Keratinocyte (primary cell): Measurements from ENCODE around the gene CCM2. TPM values are rescaled to one million over a fixed set of nuclear protein-coding genes. Genes with fewer than 3 reads are reported as not detected.

Experiments
- DNase-seq: peaks from one replicate; pipeline ENCODE4 v3.0.0-alpha.2; 2011; ENCODE audit warnings: low read depth, missing footprints, low spot score
- FAIRE-seq: peaks from 2 replicates; lab custom pipeline; 2011; peaks lifted over from hg19 to GRCh38; lab: Jason Lieb, UNC
- H2AFZ ChIP-seq: 2 replicates; pipeline ENCODE4 v1.6.0; 2012; ENCODE audit warnings: low read length, control low read depth, inconsistent platforms; ENCODE audit not compliant: control insufficient read depth
- H3K27ac ChIP-seq: 2 replicates; pipeline ENCODE4 v1.5.1; 2011; ENCODE audit warnings: low read length; ENCODE audit not compliant: control insufficient read depth, insufficient read depth
- H3K27me3 ChIP-seq: 3 replicates; pipeline ENCODE4 v1.6.0; 2011; ENCODE audit warnings: low read length; ENCODE audit not compliant: control insufficient read depth, insufficient read depth; ENCODE audit errors: extremely low read depth
- H3K36me3 ChIP-seq, 2 experiments: 2 replicates in 1 of 2; 3 replicates in 1 of 2; pipeline ENCODE4 v1.5.1; 2011; ENCODE audit warnings: low read length in 2 of 2, mild to moderate bottlenecking in 1 of 2; ENCODE audit not compliant: control insufficient read depth in 2 of 2, insufficient read depth in 2 of 2; ENCODE audit errors: extremely low read depth in 1 of 2
- H3K4me1 ChIP-seq: 3 replicates; pipeline ENCODE4 v1.5.1; 2011; ENCODE audit warnings: low read length; ENCODE audit not compliant: control insufficient read depth, insufficient read depth; ENCODE audit errors: extremely low read depth
- H3K4me2 ChIP-seq: 3 replicates; pipeline ENCODE4 v1.6.0; 2011; ENCODE audit warnings: low read depth, low read length; ENCODE audit not compliant: control insufficient read depth, insufficient read depth; ENCODE audit errors: extremely low read depth
- H3K4me3 ChIP-seq, 3 experiments: fragments of 200-600 bp in 1 of 3; sonication (generic) in 1 of 3; 2 replicates in 2 of 3; 3 replicates in 1 of 3; pipeline ENCODE4 v1.5.1; 2011 to 2016; ENCODE audit warnings: low read length in 3 of 3, mild to moderate bottlenecking in 3 of 3, control low read depth in 2 of 3, inconsistent platforms in 1 of 3, low read depth in 1 of 3, mixed read lengths in 1 of 3, mixed run types in 1 of 3, moderate library complexity in 1 of 3; ENCODE audit not compliant: control insufficient read depth in 2 of 3, insufficient read depth in 2 of 3; ENCODE audit errors: extremely low read depth in 1 of 3
- H3K79me2 ChIP-seq: 2 replicates; pipeline ENCODE4 v1.6.0; 2012; ENCODE audit warnings: low read length; ENCODE audit not compliant: control insufficient read depth, insufficient read depth
- H3K9ac ChIP-seq: 3 replicates; pipeline ENCODE4 v1.6.0; 2011; ENCODE audit warnings: low read length; ENCODE audit not compliant: control insufficient read depth, insufficient read depth; ENCODE audit errors: extremely low read depth
- H3K9me1 ChIP-seq: 3 replicates; pipeline ENCODE4 v1.6.0; 2011; ENCODE audit warnings: low read length; ENCODE audit not compliant: control insufficient read depth, insufficient read depth; ENCODE audit errors: extremely low read depth
- H3K9me3 ChIP-seq: 2 replicates; pipeline ENCODE4 v1.5.1; 2012; ENCODE audit warnings: low read depth, low read length; ENCODE audit not compliant: control insufficient read depth
- H4K20me1 ChIP-seq: 3 replicates; pipeline ENCODE4 v1.6.0; 2011; ENCODE audit warnings: low read length; ENCODE audit not compliant: control insufficient read depth, insufficient read depth; ENCODE audit errors: extremely low read depth
- EZH2 ChIP-seq: IDR thresholded peaks from one replicate; pipeline ENCODE4 v1.6.1; 2012; ENCODE audit warnings: inconsistent platforms, mild to moderate bottlenecking, low read length, moderate library complexity
- dilution Hi-C: fragments of 300-500 bp; cut with MboI; formaldehyde crosslinking; loops from one replicate; pipeline ENCODE4 v1.7.0; 2020; ENCODE audit warnings: low sequenced_read_pairs; ENCODE audit not compliant: extremely low pct_ligation_motif_present
- polyA plus RNA-seq, 5 experiments: library from polyadenylated mRNA; depleted of rRNA in 3 of 5; stranded (reverse) in 3 of 5; stranded (forward) in 1 of 5; unstranded in 1 of 5; fragments of >200 nt; gene quantifications; 1 replicate in 1 of 5; 2 replicates in 3 of 5; 3 replicates in 1 of 5; pipeline versions ENCODE4 v1.2.1 to v1.2.3, GENCODE V29; 2011 to 2012; ENCODE audit warnings: missing spikeins in 2 of 5, low read depth in 1 of 5, low replicate concordance in 1 of 5
- TF ChIP-seq, protein P1 (sequence below), 3 experiments: IDR thresholded peaks in 1 of 3; conservative IDR thresholded peaks in 1 of 3; optimal IDR thresholded peaks in 1 of 3; 2 replicates in 2 of 3; 3 replicates in 1 of 3; pipeline versions ENCODE3 to v1.5.1; 2011; ENCODE audit warnings: low read length in 3 of 3, mild to moderate bottlenecking in 3 of 3, moderate library complexity in 2 of 3, control low read depth in 1 of 3, inconsistent platforms in 1 of 3; ENCODE audit not compliant: insufficient read depth in 2 of 3; ENCODE audit errors: extremely low read depth in 1 of 3

Gene CCM2
- polyA plus RNA-seq, 1 donor (not counting 4 experiments of a cell fraction or from before 2014, with no cell fraction given), result 44.8 TPM

DNA sequence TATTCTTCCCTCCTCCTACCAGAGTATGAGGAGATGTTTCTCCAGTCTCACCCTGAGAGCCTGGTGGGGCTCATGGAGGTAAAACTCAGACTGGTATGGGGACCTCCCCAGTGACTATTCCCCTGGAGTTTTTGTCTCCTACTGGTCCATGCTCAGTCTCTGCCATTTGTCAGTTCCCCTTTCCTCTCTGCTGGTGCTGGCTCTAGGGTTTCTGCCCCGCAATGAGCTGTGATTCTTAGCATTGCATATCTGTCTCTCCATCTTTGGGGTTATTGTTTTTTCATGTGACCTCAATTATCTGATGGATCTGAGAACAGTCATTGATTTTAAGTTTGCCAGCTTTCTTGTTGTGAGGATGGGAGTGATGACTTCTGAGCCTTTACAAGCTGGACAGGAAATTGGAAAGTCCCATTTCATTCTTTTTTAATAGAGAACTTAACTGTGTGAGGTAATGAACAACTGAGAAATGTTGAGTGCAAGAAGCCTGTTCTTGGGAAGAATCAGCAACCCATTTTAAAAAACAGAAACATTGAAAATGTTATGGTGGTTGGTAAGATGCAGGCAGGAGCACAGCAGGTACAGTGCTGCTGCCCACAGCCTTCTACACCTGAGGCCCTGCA is 61.9 kb downstream of the CCM2 start:
- no peaks in the 10 kb centered on the region for H3K4me1 ChIP-seq
- FAIRE-seq (no peak), DNase-seq (no peak)
- no peaks in the 10 kb centered on the region for H3K27me3 ChIP-seq
- peaks cover 12 to 25% of the 10 kb centered on the region in 2 experiments for H3K36me3 ChIP-seq
- H3K27ac ChIP-seq, result no peak overlapping the region
- H4K20me1 ChIP-seq, result no peaks in the 10 kb centered on the region
- H3K9ac ChIP-seq, result no peak overlapping the region
- TF ChIP-seq EZH2, result no peak
- TF ChIP-seq, protein P1, sequence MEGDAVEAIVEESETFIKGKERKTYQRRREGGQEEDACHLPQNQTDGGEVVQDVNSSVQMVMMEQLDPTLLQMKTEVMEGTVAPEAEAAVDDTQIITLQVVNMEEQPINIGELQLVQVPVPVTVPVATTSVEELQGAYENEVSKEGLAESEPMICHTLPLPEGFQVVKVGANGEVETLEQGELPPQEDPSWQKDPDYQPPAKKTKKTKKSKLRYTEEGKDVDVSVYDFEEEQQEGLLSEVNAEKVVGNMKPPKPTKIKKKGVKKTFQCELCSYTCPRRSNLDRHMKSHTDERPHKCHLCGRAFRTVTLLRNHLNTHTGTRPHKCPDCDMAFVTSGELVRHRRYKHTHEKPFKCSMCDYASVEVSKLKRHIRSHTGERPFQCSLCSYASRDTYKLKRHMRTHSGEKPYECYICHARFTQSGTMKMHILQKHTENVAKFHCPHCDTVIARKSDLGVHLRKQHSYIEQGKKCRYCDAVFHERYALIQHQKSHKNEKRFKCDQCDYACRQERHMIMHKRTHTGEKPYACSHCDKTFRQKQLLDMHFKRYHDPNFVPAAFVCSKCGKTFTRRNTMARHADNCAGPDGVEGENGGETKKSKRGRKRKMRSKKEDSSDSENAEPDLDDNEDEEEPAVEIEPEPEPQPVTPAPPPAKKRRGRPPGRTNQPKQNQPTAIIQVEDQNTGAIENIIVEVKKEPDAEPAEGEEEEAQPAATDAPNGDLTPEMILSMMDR (optimal IDR thresholded peaks at IDR 0.05 in 1 of 3, IDR thresholded peaks at IDR 0.05 in 1 of 3, conservative IDR thresholded peaks at IDR 0.05 in 1 of 3; ENCODE audit: extremely low read depth in 1 of 3, insufficient read depth in 2 of 3, low read length in 3 of 3), result no peak
- no peak overlapping the region for H3K4me3 ChIP-seq
- H3K9me3 ChIP-seq, result no peaks in the 10 kb centered on the region
- H2AFZ ChIP-seq, result no peak overlapping the region
- H3K4me2 ChIP-seq, result no peak overlapping the region
- H3K79me2 ChIP-seq, result peaks cover 45% of the 10 kb centered on the region
- dilution Hi-C loops, result no loop called here
- no peaks in the 10 kb centered on the region for H3K9me1 ChIP-seq

DNA sequence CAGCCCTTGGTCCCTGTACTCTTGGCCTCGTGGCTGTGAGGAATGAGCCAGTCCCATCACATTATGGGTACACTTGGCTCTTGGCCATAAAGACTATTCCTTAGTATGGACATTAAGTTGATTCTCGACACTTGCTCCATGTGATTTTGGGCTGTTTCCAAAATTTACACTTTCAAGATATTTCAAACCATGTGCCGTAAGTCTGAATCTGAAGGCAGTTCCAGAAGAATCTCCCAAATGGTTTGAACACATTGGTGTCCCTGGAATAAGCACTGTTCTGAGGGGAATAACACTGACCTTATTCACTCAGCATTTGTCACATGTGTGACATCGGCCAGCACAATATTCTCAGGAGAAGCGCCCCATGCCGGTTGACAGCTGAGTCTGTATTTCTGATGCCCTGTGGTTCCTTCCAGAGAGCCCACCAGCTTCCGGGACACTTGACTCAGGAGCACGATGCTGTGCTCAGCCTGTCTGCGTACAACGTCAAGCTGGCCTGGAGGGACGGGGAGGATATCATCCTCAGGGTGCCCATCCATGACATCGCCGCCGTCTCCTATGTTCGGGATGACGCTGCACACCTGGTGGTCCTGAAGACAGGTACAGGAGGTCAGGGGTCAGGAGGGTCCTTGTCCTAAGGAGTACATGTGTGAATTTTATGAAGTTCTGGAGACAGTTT is 64.2 kb downstream of the CCM2 start:
- DNase-seq, result no peak
- H3K79me2 ChIP-seq, result peaks cover 34% of the 10 kb centered on the region
- H3K36me3 ChIP-seq, result peaks cover 19 to 34% of the 10 kb centered on the region in 2 experiments
- no peaks in the 10 kb centered on the region for H3K9me1 ChIP-seq
- no peak overlapping the region for H3K4me3 ChIP-seq
- no peaks in the 10 kb centered on the region for H3K27me3 ChIP-seq
- H3K9ac ChIP-seq, result no peak overlapping the region
- H3K4me1 ChIP-seq, result peaks cover 4% of the 10 kb centered on the region
- no peaks in the 10 kb centered on the region for H4K20me1 ChIP-seq
- H3K4me2 ChIP-seq, result no peak overlapping the region
- no peak overlapping the region for H2AFZ ChIP-seq
- TF ChIP-seq, protein P1 (optimal IDR thresholded peaks at IDR 0.05 in 1 of 3, IDR thresholded peaks at IDR 0.05 in 1 of 3, conservative IDR thresholded peaks at IDR 0.05 in 1 of 3; ENCODE audit: extremely low read depth in 1 of 3, insufficient read depth in 2 of 3, low read length in 3 of 3), result no peak
- TF ChIP-seq EZH2, result no peak
- no peak overlapping the region for H3K27ac ChIP-seq
- dilution Hi-C loops, result no loop called here
- no peaks in the 10 kb centered on the region for H3K9me3 ChIP-seq
- no peak for FAIRE-seq
